EL (cell line): ENCODE measurements around the gene TERF2IP.

Source experiments
- DNase-seq: peaks from one replicate; pipeline ENCODE4 v3.0.0-alpha.2; 2016

TERF2IP gene

GRCh38 chr16:75644240-75645012 is 3.1 kb upstream of the TERF2IP start:
- no peak for DNase-seq

DNA sequence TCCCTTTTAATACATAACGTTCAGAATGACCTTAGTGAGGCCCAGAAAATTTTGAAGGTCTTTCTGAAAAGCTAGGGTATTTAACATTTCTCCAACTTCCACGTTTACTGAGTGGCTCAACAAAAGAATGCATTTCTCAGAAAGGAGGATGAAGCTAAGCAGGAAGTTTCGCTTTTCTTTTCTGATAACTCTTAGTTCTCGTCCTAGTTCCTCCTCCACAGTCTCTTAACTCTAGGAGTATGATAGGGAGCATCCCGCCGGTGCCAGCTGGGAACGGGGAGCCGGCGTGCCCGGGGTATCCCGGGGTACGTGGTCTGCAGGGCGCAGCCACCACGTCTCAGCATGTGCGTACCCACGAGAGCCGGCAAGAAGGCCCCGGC is 471 bp upstream of the TERF2IP start:
- DNase-seq: no peak

DNA sequence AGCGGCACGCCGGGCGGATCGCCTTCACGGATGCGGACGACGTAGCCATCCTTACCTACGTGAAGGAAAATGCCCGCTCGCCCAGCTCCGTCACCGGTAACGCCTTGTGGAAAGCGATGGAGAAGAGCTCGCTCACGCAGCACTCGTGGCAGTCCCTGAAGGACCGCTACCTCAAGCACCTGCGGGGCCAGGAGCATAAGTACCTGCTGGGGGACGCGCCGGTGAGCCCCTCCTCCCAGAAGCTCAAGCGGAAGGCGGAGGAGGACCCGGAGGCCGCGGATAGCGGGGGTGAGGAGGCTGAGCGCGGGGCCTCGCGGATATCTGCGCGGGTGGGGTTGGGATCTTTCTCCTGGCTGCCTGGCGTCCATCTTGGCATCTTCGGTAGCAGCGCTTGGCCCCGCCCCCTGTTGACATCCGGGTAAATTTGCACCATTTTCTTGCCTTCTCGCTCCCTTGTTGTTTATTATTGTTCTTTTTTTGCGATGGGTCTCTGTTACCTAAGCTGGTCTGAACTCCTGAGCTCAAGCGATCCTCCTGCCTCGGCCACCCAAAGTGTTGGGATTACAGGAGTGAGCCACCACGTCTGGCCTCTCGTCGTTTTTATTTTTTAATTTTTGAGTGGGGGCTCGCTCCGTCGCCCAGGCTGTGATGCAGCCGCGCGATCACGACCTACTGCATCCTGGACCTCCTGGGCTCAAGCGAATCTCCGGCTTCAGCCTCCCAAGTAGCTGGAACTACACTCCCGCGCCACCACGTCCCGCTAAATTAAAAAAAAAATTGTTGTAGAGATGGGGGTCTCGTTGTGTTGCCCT is 898 bp downstream of the TERF2IP start:
- DNase-seq: peak; percentile 73

DNA sequence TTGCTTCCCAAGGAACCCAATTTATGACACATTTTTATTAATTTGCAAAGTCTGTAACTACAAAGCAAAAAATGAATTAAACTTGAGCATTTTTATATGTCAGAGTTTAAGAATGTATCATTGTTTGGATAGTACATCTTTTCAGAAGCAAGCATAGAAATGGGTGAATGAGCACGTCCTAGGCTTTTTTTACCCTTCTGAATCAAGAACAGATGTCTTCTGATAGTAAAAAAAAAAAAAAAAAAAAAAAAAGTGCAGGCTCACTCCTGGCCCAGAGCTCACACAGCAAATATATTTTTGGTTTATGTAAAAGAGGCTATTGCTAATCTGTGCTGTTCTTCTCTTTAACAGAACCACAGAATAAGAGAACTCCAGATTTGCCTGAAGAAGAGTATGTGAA is 6.3 kb downstream of the TERF2IP start:
- DNase-seq: peak; percentile 62

GRCh38 chr16:75658175-75658574 is 10.6 kb downstream of the TERF2IP start:
- no peak for DNase-seq

DNA sequence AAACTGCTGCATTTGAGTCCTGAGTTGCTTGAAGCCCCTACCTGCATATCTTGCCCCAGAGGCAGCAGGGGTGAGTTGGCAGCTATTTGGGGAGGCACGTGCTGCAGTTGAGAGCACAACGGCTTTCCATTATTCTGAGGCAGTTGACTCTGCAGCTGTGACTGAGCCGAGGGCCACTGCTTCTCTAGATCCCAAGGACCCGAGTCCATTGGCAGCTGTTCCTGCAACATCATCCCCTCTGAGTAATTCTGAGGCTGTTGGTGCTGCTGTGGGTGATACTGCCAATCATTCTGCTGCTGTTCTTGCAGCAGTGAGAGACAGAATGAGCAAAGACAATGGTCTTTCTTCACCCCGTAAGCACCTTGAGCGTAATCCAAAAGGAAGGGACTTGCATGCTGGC is 12.7 kb downstream of the TERF2IP start:
- no peak for DNase-seq

- DNase-seq: no peak
Measured at GRCh38 chr16:75660726-75661302, 13.2 kb downstream of the TERF2IP start.

DNA sequence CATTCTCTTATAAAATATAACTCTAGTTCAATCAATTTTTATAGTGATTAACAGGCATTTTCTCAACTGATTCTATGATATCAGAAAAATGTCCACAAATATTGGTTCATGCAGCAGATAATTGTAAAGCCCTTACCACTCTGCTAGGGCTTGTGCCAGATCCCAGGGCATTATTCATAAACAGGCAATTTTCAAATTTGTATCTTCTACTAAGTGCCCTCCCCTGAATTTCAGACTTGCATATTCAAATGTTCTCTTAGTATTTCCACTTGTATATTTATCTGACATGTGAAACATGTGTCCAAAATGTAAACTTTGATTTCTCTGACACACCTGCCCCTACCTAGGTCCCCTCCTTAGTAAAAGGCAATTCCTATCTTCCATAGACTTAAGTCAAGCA is 19.9 kb downstream of the TERF2IP start:
- no peak for DNase-seq

- DNase-seq: no peak
Measured at GRCh38 chr16:75676909-75677308, 29.3 kb downstream of the TERF2IP start, which contains the start of gene CPHXL2. CPHXL2 (minus strand) TSS chr16:75677009; CDS start chr16:75676999, 10 bp downstream.

GRCh38 chr16:75679366-75679765 is 31.8 kb downstream of the TERF2IP start:
- DNase-seq: no peak

GRCh38 chr16:75682308-75682707 is 34.7 kb downstream of the TERF2IP start:
- no peak for DNase-seq

- DNase-seq: no peak
Measured at GRCh38 chr16:75687361-75687760, 39.8 kb downstream of the TERF2IP start.

DNA sequence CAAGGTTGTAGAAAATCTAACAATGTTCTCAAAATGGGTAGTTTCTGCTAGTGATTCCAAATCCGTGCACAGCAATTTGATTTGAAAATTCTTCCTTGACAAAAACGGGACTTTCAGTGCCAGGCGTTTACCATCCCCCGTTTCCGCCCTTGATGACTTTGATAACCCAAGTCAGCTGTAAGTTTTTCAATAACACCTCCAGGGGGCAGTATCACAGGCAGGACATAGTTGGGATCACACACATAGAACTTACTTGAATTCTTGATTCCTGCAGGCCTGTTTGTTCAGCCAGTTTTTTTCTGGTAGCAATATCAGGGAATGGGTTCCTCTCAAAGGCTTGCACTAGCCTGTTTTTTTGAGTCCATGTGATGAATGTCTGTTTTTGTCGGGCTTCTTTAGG is 48.1 kb downstream of the TERF2IP start:
- no peak for DNase-seq

DNA sequence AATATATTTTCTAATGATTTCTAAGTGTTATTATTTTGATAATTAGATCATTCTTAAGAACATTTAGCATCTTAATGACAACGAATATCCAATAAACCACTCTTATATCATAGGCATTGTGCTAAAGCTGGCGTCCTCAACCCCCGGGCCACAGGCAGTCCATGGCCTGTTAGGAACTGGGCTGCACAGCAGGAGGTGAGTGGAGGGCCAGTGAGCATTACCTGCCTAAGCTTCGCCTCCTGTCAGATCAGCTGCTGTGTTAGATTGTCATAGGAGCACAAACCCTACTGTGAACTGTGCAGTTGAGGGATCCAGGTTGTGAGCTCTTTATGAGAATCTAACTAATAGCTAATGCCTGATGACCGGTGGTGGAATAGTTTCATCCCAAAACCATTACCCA is 50.0 kb downstream of the TERF2IP start:
- DNase-seq: no peak

- DNase-seq: no peak
Measured at GRCh38 chr16:75701361-75701760, 53.8 kb downstream of the TERF2IP start, which contains the start of gene DUXB. DUXB (minus strand) TSS chr16:75701461; CDS start chr16:75701418, 43 bp downstream.

GRCh38 chr16:75702242-75702641 is 54.7 kb downstream of the TERF2IP start:
- no peak for DNase-seq

DNA sequence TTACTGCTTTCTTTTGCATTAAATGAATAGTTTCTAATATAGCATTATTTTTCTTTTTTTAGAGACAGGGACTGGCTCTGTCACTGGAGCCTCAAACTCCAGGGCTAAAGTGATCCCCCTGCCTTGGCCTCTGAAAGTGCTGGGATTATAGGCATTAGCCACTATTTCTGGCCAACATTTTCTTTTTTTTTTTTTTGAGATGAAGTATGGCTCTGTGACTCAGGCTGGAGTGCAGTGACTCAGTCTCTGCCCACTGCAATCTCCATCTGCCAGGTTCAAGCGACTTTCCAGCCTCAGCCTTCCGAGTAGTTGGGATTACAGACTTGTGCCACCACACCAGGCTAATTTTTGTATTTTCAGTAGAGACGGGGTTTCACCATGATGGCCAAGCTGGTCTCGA is 55.7 kb downstream of the TERF2IP start:
- DNase-seq: peak; percentile 4
